ENCODE results near the gene TXNL1.
A peak's percentile ranks its signal among the peaks of the same experiment; 100 is the strongest.

Gene TXNL1

DNA sequence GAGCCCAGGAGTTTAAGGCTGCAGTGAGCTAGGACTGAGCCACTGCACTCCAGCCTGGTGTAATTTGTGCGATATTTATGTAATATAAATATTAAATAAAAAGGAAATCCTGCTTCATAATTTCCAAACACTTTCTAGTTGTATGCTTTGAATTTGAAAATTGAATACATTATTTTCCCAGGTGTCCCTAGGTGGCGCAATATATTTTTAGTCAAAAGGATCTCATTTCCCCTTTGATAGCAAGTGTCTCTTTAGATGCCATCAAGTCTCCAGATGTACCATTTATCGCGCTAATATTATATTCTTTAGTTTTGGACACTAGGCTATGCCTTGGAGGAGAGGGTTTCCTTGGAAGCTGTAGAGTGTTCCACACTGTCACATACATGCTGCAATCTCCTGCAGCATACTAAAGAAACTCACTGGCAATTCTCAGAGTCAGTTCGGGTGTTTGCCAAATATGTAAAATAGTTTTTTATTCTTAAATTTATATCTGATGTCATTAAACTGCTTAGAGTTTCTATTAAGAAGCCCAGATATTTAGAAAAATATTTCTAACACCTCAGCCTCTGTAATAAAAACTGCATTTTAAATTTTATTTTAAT is 7.1 kb upstream of the TXNL1 start:
- TF ChIP-seq CTCF (IDR thresholded peaks at IDR 0.05; ENCODE audit: insufficient read depth, low read depth, low read length, missing control alignments), result peak; percentile 42
- DNase-seq (ENCODE audit: low read depth), result peak; percentile 36
- no peak overlapping the region for H3K4me3 ChIP-seq (ENCODE audit: low read depth, low read length)

GRCh38 chr18:56643381-56643780 is 5.0 kb upstream of the TXNL1 start:
- DNase-seq (ENCODE audit: low read depth), result no peak
- no peak for TF ChIP-seq CTCF (IDR thresholded peaks at IDR 0.05; ENCODE audit: insufficient read depth, low read depth, low read length, missing control alignments)
- no peak overlapping the region for H3K4me3 ChIP-seq (ENCODE audit: low read depth, low read length)

GRCh38 chr18:56641714-56642337 is 3.4 kb upstream of the TXNL1 start:
- no peak overlapping the region for H3K4me3 ChIP-seq (ENCODE audit: low read depth, low read length)
- no peak for TF ChIP-seq CTCF (IDR thresholded peaks at IDR 0.05; ENCODE audit: insufficient read depth, low read depth, low read length, missing control alignments)
- DNase-seq (ENCODE audit: low read depth), result no peak

DNA sequence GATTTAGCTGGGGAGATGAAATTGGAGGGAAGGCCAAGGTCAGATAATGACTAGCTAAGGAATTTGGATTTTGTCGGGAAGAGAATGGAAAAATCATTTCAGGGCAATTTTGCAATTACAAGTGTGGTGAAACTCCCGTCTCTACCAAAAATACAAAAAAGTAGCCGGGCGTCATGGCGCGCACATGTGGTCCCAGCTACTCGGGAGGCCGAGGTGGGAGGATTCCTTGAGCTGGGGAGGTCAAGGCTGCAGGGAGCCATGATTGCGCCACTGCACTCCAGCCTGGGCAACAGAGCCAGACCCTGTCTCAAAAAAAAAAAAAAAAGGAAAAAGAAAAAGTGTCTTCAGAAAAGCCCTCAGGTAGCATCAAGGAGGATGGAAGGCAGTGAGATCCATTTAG is 1.2 kb upstream of the TXNL1 start:
- no peak for DNase-seq (ENCODE audit: low read depth)
- TF ChIP-seq CTCF (IDR thresholded peaks at IDR 0.05; ENCODE audit: insufficient read depth, low read depth, low read length, missing control alignments), result no peak
- peak overlapping the region; percentile 61 for H3K4me3 ChIP-seq (ENCODE audit: low read depth, low read length)

- peak overlapping the region; percentile 61 for H3K4me3 ChIP-seq (ENCODE audit: low read depth, low read length)
- TF ChIP-seq CTCF (IDR thresholded peaks at IDR 0.05; ENCODE audit: insufficient read depth, low read depth, low read length, missing control alignments), result no peak
- DNase-seq (ENCODE audit: low read depth), result peak; percentile 62
Measured at GRCh38 chr18:56639104-56639381, 651 bp upstream of the TXNL1 start.

- peak overlapping the region; percentile 87 for H3K4me3 ChIP-seq (ENCODE audit: low read depth, low read length)
- TF ChIP-seq CTCF (IDR thresholded peaks at IDR 0.05; ENCODE audit: insufficient read depth, low read depth, low read length, missing control alignments), result no peak
- no peak for DNase-seq (ENCODE audit: low read depth)
Measured at GRCh38 chr18:56637711-56638231, 621 bp downstream of the TXNL1 start.

- H3K4me3 ChIP-seq (ENCODE audit: low read depth, low read length), result peak overlapping the region; percentile 87
- no peak for DNase-seq (ENCODE audit: low read depth)
- no peak for TF ChIP-seq CTCF (IDR thresholded peaks at IDR 0.05; ENCODE audit: insufficient read depth, low read depth, low read length, missing control alignments)
Measured at GRCh38 chr18:56637176-56637575, 1.2 kb downstream of the TXNL1 start.

All from GM12865 (cell line).